ENCODE measurements around the gene SPATA7. TPM values are rescaled to one million over a fixed set of nuclear protein-coding genes. Genes with fewer than 3 reads are reported as not detected.

The SPATA7 gene, protein sequence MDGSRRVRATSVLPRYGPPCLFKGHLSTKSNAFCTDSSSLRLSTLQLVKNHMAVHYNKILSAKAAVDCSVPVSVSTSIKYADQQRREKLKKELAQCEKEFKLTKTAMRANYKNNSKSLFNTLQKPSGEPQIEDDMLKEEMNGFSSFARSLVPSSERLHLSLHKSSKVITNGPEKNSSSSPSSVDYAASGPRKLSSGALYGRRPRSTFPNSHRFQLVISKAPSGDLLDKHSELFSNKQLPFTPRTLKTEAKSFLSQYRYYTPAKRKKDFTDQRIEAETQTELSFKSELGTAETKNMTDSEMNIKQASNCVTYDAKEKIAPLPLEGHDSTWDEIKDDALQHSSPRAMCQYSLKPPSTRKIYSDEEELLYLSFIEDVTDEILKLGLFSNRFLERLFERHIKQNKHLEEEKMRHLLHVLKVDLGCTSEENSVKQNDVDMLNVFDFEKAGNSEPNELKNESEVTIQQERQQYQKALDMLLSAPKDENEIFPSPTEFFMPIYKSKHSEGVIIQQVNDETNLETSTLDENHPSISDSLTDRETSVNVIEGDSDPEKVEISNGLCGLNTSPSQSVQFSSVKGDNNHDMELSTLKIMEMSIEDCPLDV
- polyA plus RNA-seq (2011; rRNA removed) (9.3 and 11.2 TPM in 2 replicates), polyA plus RNA-seq (2017; fragmentation: RNase III; extraction: RNeasy Plus Mini Kit Qiagen cat#74134 plus additional on column Dnase treatment) (4.1 to 4.5 TPM (median 4.2 TPM) in 3 replicates), polyA minus RNA-seq (2011; rRNA and poly(A)+ RNA removed) (7.9 and 9.4 TPM in 2 replicates)
- polyA plus RNA-seq (2012; cell fraction: cytosol; rRNA removed): 2.2 and 2.5 TPM in 2 replicates
- polyA plus RNA-seq (2012; cell fraction: nucleus; rRNA removed): 2.5 and 2.9 TPM in 2 replicates

DNA sequence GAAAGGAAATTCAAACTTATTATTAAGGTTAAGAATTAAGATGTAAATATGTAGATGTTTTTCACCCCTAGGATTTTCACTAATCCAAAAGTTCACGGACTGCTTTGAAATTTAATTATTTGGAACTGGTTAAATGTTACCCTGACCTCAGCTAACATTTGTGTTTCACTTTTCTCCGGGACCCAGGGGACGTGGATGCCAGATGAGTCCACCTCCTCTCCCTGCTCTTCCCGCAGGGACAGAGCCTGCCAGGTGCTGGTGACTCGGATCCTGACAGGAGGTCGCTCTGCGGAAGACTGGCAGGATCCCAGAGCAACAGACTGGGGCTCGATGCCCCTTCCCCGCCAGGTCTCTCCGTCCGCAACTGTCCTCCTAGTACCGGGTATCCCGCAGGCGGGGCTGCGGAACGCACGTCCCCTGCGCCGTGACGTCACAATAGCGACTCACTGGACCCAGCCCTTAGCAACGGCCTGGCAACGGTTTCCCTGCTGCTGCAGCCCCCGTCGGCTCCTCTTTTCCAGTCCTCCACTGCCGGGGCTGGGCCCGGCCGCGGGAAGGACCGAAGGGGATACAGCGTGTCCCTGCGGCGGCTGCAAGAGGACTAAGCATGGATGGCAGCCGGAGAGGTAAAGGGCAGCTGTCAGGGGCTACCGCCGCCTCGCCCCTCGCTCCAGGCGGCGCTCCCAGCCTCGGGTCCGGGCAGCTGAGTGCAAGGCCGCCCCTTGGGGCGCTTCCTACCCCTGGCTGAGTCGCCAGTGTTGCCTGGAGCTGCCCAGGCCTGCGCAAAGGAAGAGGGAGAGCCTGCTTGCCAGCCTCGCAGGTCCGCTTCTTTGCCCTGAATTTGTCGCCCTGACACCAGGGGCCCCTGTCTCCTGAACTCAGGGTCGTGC is at the start of gene SPATA7:
Gene SPATA7 (plus strand): TSS at position 446 of the 890 bp plus-strand sequence. CDS start 162 bp downstream, at position 608.
- Histone ChIP-seq H3K9me3 (no peaks in the 10 kb centered on the region), H3K4me2 (peak within 1 kb of the TSS; percentile 97), H3K4me1 (peaks cover 22% of the 10 kb centered on the region; the same call in 2 of the 3 replicates), H3K4me3 (peak within 1 kb of the TSS; percentile 79), H3K27ac (peak within 1 kb of the TSS; percentile 83 to 86)
- DNase-seq (ENCODE audit: low read depth in 1 of 2, low spot score in 1 of 2): peak; percentile 80 to 86
- 2% methylated on average over 25 of the region's 50 CpGs for WGBS (ENCODE audit: missing lambda C conversion rate)
- CTCF ChIA-PET: interaction anchor here (1.4 to 9.1 kb wide), 2 partner anchors 196 to 371 kb away, joined by 6 to 76 read pairs; no protein-coding TSS in a partner anchor
- peak; percentile 98 to 99 for ATAC-seq
- POLR2A ChIA-PET: no interaction called here
- TF ChIP-seq, protein P1, sequence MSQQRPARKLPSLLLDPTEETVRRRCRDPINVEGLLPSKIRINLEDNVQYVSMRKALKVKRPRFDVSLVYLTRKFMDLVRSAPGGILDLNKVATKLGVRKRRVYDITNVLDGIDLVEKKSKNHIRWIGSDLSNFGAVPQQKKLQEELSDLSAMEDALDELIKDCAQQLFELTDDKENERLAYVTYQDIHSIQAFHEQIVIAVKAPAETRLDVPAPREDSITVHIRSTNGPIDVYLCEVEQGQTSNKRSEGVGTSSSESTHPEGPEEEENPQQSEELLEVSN (IDR thresholded peaks at IDR 0.05; ENCODE audit: borderline replicate concordance, low read depth): 0 out of 2 replicates have a peak, but pooled peaks have one; percentile 20
- TF ChIP-seq, protein P2, sequence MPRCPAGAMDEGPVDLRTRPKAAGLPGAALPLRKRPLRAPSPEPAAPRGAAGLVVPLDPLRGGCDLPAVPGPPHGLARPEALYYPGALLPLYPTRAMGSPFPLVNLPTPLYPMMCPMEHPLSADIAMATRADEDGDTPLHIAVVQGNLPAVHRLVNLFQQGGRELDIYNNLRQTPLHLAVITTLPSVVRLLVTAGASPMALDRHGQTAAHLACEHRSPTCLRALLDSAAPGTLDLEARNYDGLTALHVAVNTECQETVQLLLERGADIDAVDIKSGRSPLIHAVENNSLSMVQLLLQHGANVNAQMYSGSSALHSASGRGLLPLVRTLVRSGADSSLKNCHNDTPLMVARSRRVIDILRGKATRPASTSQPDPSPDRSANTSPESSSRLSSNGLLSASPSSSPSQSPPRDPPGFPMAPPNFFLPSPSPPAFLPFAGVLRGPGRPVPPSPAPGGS (IDR thresholded peaks at IDR 0.05): peak; percentile 52; the same call in 1 of the 3 replicates
- TF ChIP-seq RFX5 (IDR thresholded peaks at IDR 0.05) (peak; percentile 92), ESRRA (IDR thresholded peaks at IDR 0.05; ENCODE audit: borderline replicate concordance, low read length) (no peak), FOXS1 (CRISPR knock-in tag; IDR thresholded peaks at IDR 0.05) (no peak), POLR2A (IDR thresholded peaks at IDR 0.05; ENCODE audit: low read length) (peak; percentile 76), PHF8 (IDR thresholded peaks at IDR 0.05; ENCODE audit: borderline replicate concordance, low read depth) (peak; percentile 69; the same call in 1 of the 2 replicates), KDM5A (IDR thresholded peaks at IDR 0.05) (peak; percentile 34; the same call in 1 of the 2 replicates), JUN (IDR thresholded peaks at IDR 0.05) (peak in 1 of 2 experiments; percentile 44; a peak in 1 of 5 replicates), CEBPB (IDR thresholded peaks at IDR 0.05) (no peak)
- TF ChIP-seq, protein P3, sequence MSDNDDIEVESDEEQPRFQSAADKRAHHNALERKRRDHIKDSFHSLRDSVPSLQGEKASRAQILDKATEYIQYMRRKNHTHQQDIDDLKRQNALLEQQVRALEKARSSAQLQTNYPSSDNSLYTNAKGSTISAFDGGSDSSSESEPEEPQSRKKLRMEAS (IDR thresholded peaks at IDR 0.05): peak; percentile 46; the same call in 1 of the 2 replicates
- FAIRE-seq: no peak

DNA sequence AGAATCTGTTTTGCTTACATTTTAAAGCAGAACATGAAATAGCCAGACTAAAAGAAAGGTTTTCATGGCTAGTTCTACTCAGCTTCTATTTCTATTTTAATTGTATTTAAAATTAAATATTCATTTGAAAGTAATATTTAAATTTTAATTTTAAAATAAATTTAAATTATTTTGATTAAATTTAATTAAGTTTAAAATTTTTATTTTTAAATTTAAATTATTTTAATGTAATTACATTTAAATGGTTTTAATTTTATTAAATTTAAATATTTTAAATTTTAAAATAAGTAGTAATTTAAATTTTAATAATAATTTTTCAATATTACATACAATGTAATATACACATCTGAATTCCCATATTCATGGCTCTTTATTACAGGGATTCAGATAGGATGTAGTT is 45.1 kb upstream of the SPATA7 start:
- Histone ChIP-seq H3K9me3 (no peaks in the 10 kb centered on the region), H3K4me3 (no peak overlapping the region), H3K4me1 (no peaks in the 10 kb centered on the region), H3K4me2 (no peak overlapping the region), H3K27ac (no peak overlapping the region)
- CTCF ChIA-PET: no interaction called here
- ATAC-seq: no peak
- FAIRE-seq: no peak
- POLR2A ChIA-PET: no interaction called here
- TF ChIP-seq MAZ (IDR thresholded peaks at IDR 0.05; ENCODE audit: borderline replicate concordance, low read depth, low read length) (no peak), HOXB13 (CRISPR knock-in tag; IDR thresholded peaks at IDR 0.05; ENCODE audit: low read depth) (no peak), RARB (CRISPR knock-in tag; IDR thresholded peaks at IDR 0.05) (no peak), SMC3 (IDR thresholded peaks at IDR 0.05) (no peak), HOXB5 (CRISPR knock-in tag; IDR thresholded peaks at IDR 0.05) (no peak), RFX5 (IDR thresholded peaks at IDR 0.05) (no peak), NFE2L2 (conservative IDR thresholded peaks at IDR 0.05; ENCODE audit: low read length) (no peak), GATA3 (IDR thresholded peaks at IDR 0.05; ENCODE audit: borderline replicate concordance) (no peak), JUN (IDR thresholded peaks at IDR 0.05) (no peak), MAFK (IDR thresholded peaks at IDR 0.05; ENCODE audit: partially characterized antibody) (no peak), FOXS1 (CRISPR knock-in tag; IDR thresholded peaks at IDR 0.05) (no peak), BHLHE40 (IDR thresholded peaks at IDR 0.05; ENCODE audit: low read depth, low read length) (no peak), KDM1A (IDR thresholded peaks at IDR 0.05; ENCODE audit: low read depth) (no peak), CBX8 (IDR thresholded peaks at IDR 0.05) (no peak), CEBPB (IDR thresholded peaks at IDR 0.05) (no peak), HDAC2 (IDR thresholded peaks at IDR 0.05) (no peak), ZFP36 (IDR thresholded peaks at IDR 0.05; ENCODE audit: borderline replicate concordance, partially characterized antibody) (no peak), ZNF302 (CRISPR knock-in tag; IDR thresholded peaks at IDR 0.05) (no peak)
- TF ChIP-seq, protein P4, sequence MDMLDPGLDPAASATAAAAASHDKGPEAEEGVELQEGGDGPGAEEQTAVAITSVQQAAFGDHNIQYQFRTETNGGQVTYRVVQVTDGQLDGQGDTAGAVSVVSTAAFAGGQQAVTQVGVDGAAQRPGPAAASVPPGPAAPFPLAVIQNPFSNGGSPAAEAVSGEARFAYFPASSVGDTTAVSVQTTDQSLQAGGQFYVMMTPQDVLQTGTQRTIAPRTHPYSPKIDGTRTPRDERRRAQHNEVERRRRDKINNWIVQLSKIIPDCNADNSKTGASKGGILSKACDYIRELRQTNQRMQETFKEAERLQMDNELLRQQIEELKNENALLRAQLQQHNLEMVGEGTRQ (IDR thresholded peaks at IDR 0.05): no peak
- TF ChIP-seq, protein P1 (IDR thresholded peaks at IDR 0.05; ENCODE audit: borderline replicate concordance, low read depth): no peak
- no peak for DNase-seq (ENCODE audit: low read depth in 1 of 2, low spot score in 1 of 2)

All from A549 (cell line).